Measurements from ENCODE around the gene ATP2B2.

Gene ATP2B2

DNA sequence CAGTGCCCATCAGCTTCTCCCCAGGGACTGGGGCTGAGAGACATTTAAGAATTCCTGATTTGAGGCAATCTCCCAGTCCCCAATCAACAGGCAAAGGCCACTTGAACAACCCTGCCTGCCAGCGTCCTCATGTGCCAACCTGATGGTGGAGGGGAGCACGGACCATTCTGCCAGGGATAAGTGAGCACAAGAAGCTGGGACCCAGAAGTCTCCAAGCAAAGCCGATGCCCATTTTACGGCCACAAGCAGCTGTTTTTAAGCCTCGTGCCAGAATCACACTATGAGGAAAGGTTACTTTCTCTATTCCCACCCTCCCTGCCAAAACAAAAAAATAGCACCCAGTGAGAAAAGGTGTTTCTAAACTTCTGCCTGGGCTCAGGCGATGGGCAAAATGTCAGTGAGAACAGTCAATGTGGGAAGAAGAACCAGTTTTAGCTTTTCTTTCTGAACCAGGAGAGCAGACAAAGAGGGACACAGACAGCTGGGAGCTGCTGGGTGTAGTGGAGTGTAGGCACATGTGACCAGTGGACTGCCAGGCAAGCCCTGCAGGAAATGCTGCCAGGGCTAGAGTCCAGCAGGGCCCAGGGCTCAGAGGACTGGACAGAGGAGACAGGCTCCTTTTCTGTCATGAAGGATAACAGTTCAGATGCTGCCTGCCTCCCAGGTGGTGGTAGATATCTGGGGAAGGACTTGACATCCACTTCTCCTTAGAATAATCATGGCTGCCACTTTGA is 57.7 kb downstream of the ATP2B2 start:
- no peak overlapping the region for H3K27ac ChIP-seq (ENCODE audit: low read length)
- no peak overlapping the region for H3K9ac ChIP-seq (ENCODE audit: low read length in 2 of 2)
- no peaks in the 10 kb centered on the region for H3K4me1 ChIP-seq (ENCODE audit: control insufficient read depth, insufficient read depth, low read length)
- H3K36me3 ChIP-seq (ENCODE audit: control insufficient read depth in 2 of 2, insufficient read depth in 2 of 2, low read length in 2 of 2), result no peaks in the 10 kb centered on the region
- H3K9me3 ChIP-seq (ENCODE audit: control insufficient read depth in 2 of 2, low read length in 2 of 2), result no peaks in the 10 kb centered on the region
- peaks cover 0 to 11% of the 10 kb centered on the region in 2 donors for H3K27me3 ChIP-seq (ENCODE audit: control insufficient read depth in 1 of 2, insufficient read depth in 2 of 2, low read length in 2 of 2)
- no peak overlapping the region for H3K4me3 ChIP-seq (ENCODE audit: low read length in 2 of 2)

DNA sequence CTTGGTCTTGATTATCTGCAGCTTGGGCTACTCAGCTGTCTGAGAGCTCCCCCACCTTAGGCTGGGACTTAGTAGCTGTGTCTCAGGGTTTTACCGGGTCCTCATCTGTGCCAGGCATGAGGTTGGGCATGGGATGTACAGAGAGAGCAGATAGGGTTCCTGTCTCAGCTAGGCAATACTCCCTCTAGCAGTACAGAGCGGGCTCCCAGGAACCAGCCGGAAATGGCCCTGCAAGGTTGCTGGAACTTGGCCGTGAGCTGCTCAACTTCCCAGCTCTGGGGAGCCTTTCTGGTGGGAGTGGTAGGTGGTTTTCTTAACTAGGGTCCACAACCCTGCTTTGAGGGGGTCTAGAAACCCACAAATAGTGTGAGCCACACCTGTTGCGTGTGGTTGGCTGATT is 58.3 kb downstream of the ATP2B2 start:
- Histone ChIP-seq H3K4me3 (ENCODE audit: low read length in 2 of 2) (no peak overlapping the region), H3K9ac (ENCODE audit: low read length in 2 of 2) (no peak overlapping the region), H3K36me3 (ENCODE audit: control insufficient read depth in 2 of 2, insufficient read depth in 2 of 2, low read length in 2 of 2) (no peaks in the 10 kb centered on the region), H3K27me3 (ENCODE audit: control insufficient read depth in 1 of 2, insufficient read depth in 2 of 2, low read length in 2 of 2) (peaks cover 0 to 11% of the 10 kb centered on the region in 2 donors), H3K4me1 (ENCODE audit: control insufficient read depth, insufficient read depth, low read length) (no peaks in the 10 kb centered on the region), H3K27ac (ENCODE audit: low read length) (no peak overlapping the region), H3K9me3 (ENCODE audit: control insufficient read depth in 2 of 2, low read length in 2 of 2) (no peaks in the 10 kb centered on the region)

GRCh38 chr3:10445561-10446175 is 59.7 kb downstream of the ATP2B2 start:
- Histone ChIP-seq H3K27me3 (ENCODE audit: control insufficient read depth in 1 of 2, insufficient read depth in 2 of 2, low read length in 2 of 2) (peaks cover 0 to 9% of the 10 kb centered on the region in 2 donors), H3K4me1 (ENCODE audit: control insufficient read depth, insufficient read depth, low read length) (no peaks in the 10 kb centered on the region), H3K27ac (ENCODE audit: low read length) (no peak overlapping the region), H3K9me3 (ENCODE audit: control insufficient read depth in 2 of 2, low read length in 2 of 2) (no peaks in the 10 kb centered on the region), H3K36me3 (ENCODE audit: control insufficient read depth in 2 of 2, insufficient read depth in 2 of 2, low read length in 2 of 2) (no peaks in the 10 kb centered on the region), H3K4me3 (ENCODE audit: low read length in 2 of 2) (no peak overlapping the region), H3K9ac (ENCODE audit: low read length in 2 of 2) (no peak overlapping the region)

DNA sequence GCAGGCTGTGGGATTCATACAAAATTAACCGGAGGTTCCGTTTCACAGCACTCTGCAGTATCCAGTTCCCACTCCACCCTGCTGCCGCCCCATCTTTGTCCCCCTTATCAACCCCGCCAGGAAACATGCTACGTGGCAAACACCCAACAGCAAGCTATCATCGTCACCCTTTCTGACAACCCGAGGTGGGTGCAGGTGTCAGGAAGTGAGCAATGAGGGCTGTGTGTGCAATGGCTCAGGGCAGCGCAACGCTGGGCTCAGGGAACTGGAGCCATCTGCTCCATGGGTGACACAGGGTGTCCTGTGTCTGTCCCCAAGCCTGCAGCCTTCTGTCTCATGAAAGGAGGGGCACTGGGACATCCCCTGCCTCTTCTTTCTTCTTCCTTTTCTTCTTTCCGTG is 60.9 kb downstream of the ATP2B2 start:
- Histone ChIP-seq H3K9me3 (ENCODE audit: control insufficient read depth in 2 of 2, low read length in 2 of 2) (no peaks in the 10 kb centered on the region), H3K36me3 (ENCODE audit: control insufficient read depth in 2 of 2, insufficient read depth in 2 of 2, low read length in 2 of 2) (no peaks in the 10 kb centered on the region), H3K4me1 (ENCODE audit: control insufficient read depth, insufficient read depth, low read length) (no peaks in the 10 kb centered on the region), H3K9ac (ENCODE audit: low read length in 2 of 2) (no peak overlapping the region), H3K27me3 (ENCODE audit: control insufficient read depth in 1 of 2, insufficient read depth in 2 of 2, low read length in 2 of 2) (peaks cover 0 to 7% of the 10 kb centered on the region in 2 donors), H3K4me3 (ENCODE audit: low read length in 2 of 2) (no peak overlapping the region), H3K27ac (ENCODE audit: low read length) (no peak overlapping the region)

DNA sequence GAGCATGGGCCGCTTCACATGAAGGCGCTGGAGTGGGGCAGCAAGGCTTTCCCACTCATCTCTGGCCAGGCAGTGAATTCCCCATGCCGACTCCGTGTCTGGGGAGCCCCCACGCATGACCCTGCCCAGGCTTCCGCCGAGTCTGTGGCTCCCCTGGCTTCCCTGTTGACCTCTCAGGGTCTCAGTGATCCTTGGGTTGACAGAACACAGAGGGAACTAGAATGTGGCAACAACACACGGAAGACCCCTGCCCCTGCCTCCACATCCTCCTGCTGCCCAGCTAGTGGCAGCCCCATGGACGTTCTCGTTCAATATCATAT is 61.3 kb downstream of the ATP2B2 start:
- Histone ChIP-seq H3K4me3 (ENCODE audit: low read length in 2 of 2) (no peak overlapping the region), H3K36me3 (ENCODE audit: control insufficient read depth in 2 of 2, insufficient read depth in 2 of 2, low read length in 2 of 2) (no peaks in the 10 kb centered on the region), H3K27ac (ENCODE audit: low read length) (no peak overlapping the region), H3K9ac (ENCODE audit: low read length in 2 of 2) (no peak overlapping the region), H3K9me3 (ENCODE audit: control insufficient read depth in 2 of 2, low read length in 2 of 2) (no peaks in the 10 kb centered on the region), H3K27me3 (ENCODE audit: control insufficient read depth in 1 of 2, insufficient read depth in 2 of 2, low read length in 2 of 2) (peaks cover 0 to 7% of the 10 kb centered on the region in 2 donors), H3K4me1 (ENCODE audit: control insufficient read depth, insufficient read depth, low read length) (no peaks in the 10 kb centered on the region)

DNA sequence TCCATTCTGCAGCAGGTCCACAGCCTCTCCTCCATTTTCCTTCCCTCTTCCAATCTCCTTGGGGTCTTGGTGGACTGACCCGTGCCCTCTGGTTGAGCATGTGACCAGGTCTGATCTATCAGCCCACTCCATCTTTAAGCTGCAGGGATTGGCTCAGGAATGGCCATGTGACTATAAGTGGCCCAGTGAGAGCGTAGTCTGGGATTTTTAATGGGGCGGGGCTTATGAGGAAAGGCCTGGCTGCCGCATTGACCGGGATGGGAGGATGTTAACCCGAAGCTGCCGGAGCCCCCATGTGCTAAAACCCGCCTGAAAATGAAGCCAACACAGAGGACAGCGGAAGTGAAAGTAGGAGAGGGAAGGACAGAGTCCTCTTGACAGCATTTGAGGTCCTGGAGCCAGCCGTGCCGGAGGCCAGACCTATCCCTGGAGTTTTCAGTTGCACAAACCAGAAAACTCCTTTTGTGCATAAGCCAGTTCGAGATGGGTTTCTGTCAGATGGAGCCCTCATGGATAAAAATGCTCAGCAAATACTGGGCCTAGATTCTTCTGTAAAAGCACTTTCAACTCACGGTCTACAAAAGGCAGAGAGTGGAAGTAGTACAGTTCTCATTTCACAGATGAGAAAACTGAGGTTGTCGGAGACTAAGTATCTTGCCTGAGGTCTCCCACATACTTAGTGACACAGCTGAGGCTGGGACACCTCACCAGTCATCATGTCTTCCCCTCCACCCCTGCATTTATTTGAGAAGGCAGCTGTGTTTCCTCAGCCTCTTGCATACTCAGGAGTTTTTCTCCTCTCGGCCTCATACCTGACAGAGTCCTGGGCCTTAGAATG is 61.9 kb downstream of the ATP2B2 start:
- Histone ChIP-seq H3K9me3 (ENCODE audit: control insufficient read depth in 2 of 2, low read length in 2 of 2) (no peaks in the 10 kb centered on the region), H3K27me3 (ENCODE audit: control insufficient read depth in 1 of 2, insufficient read depth in 2 of 2, low read length in 2 of 2) (peaks cover 0 to 7% of the 10 kb centered on the region in 2 donors), H3K4me3 (ENCODE audit: low read length in 2 of 2) (no peak overlapping the region), H3K9ac (ENCODE audit: low read length in 2 of 2) (no peak overlapping the region), H3K27ac (ENCODE audit: low read length) (no peak overlapping the region), H3K4me1 (ENCODE audit: control insufficient read depth, insufficient read depth, low read length) (no peaks in the 10 kb centered on the region), H3K36me3 (ENCODE audit: control insufficient read depth in 2 of 2, insufficient read depth in 2 of 2, low read length in 2 of 2) (no peaks in the 10 kb centered on the region)

GRCh38 chr3:10442151-10442795 is 63.1 kb downstream of the ATP2B2 start:
- no peaks in the 10 kb centered on the region for H3K9me3 ChIP-seq (ENCODE audit: control insufficient read depth in 2 of 2, low read length in 2 of 2)
- H3K27ac ChIP-seq (ENCODE audit: low read length), result no peak overlapping the region
- no peak overlapping the region for H3K4me3 ChIP-seq (ENCODE audit: low read length in 2 of 2)
- H3K4me1 ChIP-seq (ENCODE audit: control insufficient read depth, insufficient read depth, low read length), result no peaks in the 10 kb centered on the region
- H3K9ac ChIP-seq (ENCODE audit: low read length in 2 of 2), result no peak overlapping the region
- peaks cover 0 to 7% of the 10 kb centered on the region in 2 donors for H3K27me3 ChIP-seq (ENCODE audit: control insufficient read depth in 1 of 2, insufficient read depth in 2 of 2, low read length in 2 of 2)
- no peaks in the 10 kb centered on the region for H3K36me3 ChIP-seq (ENCODE audit: control insufficient read depth in 2 of 2, insufficient read depth in 2 of 2, low read length in 2 of 2)

DNA sequence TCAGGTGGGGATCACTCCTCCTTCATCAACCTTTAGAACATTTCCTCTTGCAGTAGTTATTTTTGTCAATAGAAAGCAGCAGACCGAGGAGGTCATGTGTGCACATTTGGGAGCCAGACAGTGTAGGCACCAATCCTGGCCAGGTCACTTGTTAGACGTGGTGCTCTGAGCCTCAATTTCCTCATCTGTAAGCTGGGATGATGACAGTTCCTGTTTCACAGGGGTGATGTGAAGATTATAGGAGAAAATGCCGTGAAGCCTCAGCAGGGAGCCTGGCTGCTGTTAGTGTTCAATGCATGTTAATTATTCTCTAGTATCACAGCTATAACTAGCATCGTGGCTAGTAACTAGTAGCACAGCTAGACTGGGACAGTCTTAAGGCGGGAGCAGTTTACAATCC is 64.7 kb downstream of the ATP2B2 start:
- H3K4me3 ChIP-seq (ENCODE audit: low read length in 2 of 2), result no peak overlapping the region
- no peak overlapping the region for H3K27ac ChIP-seq (ENCODE audit: low read length)
- H3K36me3 ChIP-seq (ENCODE audit: control insufficient read depth in 2 of 2, insufficient read depth in 2 of 2, low read length in 2 of 2), result no peaks in the 10 kb centered on the region
- no peaks in the 10 kb centered on the region for H3K4me1 ChIP-seq (ENCODE audit: control insufficient read depth, insufficient read depth, low read length)
- H3K27me3 ChIP-seq (ENCODE audit: control insufficient read depth in 1 of 2, insufficient read depth in 2 of 2, low read length in 2 of 2), result peaks cover 0 to 5% of the 10 kb centered on the region in 2 donors
- no peaks in the 10 kb centered on the region for H3K9me3 ChIP-seq (ENCODE audit: control insufficient read depth in 2 of 2, low read length in 2 of 2)
- H3K9ac ChIP-seq (ENCODE audit: low read length in 2 of 2), result no peak overlapping the region

DNA sequence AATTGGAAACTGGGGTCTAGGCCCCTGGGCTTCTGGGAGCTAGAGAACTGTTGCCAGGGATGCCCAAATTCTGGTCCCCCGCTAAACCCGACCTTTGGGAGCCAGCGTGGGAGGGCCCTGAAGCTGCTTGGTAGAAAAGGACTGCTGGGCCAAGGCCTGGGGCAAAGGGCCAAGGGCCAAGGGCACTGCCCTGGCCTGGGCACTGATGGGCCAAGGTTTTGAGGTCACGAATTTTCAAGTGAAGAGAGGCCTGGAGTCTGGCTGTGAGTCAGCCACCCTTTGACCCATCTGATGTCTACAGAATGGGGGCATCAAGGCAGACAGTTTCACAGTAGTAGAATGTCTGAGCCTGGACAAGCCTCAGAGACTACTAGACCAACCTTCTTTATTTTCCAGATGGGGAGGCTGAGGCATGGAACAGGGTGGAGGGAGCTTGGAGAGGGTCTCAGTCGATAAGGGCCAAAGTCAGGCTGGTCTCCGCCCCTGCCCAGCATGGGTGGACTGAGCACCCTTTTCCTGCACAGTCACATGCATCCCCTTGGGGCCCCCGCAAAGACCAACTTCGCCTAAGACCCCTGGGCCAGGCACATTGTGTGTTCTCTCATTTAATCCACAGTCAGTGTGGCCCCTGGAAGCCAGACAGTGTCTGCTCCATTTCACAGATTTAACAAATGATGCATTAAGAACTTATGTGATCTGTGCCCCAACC is 66.3 kb downstream of the ATP2B2 start:
- no peaks in the 10 kb centered on the region for H3K9me3 ChIP-seq (ENCODE audit: control insufficient read depth in 2 of 2, low read length in 2 of 2)
- no peak overlapping the region for H3K9ac ChIP-seq (ENCODE audit: low read length in 2 of 2)
- H3K27me3 ChIP-seq (ENCODE audit: control insufficient read depth in 1 of 2, insufficient read depth in 2 of 2, low read length in 2 of 2), result peaks cover 0 to 2% of the 10 kb centered on the region in 2 donors
- no peak overlapping the region for H3K4me3 ChIP-seq (ENCODE audit: low read length in 2 of 2)
- H3K36me3 ChIP-seq (ENCODE audit: control insufficient read depth in 2 of 2, insufficient read depth in 2 of 2, low read length in 2 of 2), result no peaks in the 10 kb centered on the region
- no peaks in the 10 kb centered on the region for H3K4me1 ChIP-seq (ENCODE audit: control insufficient read depth, insufficient read depth, low read length)
- H3K27ac ChIP-seq (ENCODE audit: low read length), result no peak overlapping the region
